ENCODE measurements around the gene FZD10.
A peak's percentile ranks its signal among the peaks of the same experiment; 100 is the strongest.

Gene FZD10, protein sequence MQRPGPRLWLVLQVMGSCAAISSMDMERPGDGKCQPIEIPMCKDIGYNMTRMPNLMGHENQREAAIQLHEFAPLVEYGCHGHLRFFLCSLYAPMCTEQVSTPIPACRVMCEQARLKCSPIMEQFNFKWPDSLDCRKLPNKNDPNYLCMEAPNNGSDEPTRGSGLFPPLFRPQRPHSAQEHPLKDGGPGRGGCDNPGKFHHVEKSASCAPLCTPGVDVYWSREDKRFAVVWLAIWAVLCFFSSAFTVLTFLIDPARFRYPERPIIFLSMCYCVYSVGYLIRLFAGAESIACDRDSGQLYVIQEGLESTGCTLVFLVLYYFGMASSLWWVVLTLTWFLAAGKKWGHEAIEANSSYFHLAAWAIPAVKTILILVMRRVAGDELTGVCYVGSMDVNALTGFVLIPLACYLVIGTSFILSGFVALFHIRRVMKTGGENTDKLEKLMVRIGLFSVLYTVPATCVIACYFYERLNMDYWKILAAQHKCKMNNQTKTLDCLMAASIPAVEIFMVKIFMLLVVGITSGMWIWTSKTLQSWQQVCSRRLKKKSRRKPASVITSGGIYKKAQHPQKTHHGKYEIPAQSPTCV

DNA sequence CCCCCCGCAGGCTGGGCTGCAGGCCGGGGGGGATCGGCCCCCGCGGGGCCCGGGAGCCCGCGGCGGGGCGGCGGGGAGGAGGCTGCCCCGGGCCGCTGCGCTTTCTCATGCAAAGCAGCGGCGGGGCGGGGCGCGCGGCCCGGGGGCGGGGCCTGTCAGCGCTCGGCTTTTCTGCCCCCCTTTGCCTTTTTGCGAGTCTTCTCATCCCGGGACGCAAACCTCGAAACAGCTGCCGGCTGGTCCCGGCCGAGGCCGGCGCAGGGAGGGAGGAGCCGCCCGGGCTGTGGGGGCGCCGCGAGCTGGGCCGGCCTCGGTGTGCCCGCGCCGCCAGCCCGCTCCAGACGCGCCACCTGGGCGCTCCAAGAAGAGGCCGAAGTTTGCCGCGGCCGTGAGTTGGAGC lies at the start of gene FZD10:
Gene FZD10 (plus strand): TSS at position 198 of the 400 bp plus-strand sequence. CDS start 479 bp downstream, outside the sequence.
- peak in 1 of 2 donors; percentile 15 for DNase-seq (ENCODE audit: low read depth in 2 of 2)

DNA sequence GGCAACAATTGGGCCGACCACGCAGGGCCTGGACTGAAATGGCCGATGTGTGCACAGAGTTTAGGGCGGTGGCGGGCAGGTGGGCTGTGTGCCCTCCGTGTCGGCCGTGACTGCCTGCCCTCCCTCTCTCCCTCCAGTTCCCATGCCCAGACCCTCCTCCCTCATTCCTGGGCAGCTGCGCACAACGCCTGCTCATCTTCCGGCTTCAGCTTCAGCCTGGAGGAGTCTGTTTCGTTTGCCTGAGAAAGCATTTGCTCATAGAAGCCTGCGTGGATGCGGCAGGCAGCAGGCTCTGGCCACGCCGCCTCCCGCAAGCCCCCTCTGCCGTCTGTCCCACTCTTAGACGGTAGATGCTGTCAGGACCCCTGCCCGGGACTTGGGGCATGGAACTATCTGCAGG lies 47.3 kb upstream of the FZD10 start:
- no peak for DNase-seq (ENCODE audit: low read depth in 2 of 2)

DNA sequence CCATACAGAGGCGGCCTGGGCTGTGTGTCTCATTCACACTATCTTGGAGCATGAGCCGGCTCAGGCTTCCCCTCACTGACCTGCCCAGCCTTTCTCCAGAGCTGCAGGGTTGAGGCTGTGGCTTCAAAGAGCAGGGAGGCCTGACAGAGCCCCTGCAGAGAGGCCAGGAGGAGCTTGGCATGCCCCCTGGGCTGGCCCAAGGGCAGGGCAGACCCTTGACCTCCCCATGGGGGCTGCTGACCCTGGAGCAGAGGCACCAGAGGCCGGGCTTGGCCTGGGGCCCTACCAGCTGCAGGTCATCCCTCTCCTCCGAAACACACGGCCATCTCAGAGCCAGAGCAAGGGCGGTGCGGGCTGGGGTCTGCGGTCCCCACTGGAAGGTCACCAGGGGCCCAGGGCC lies 46.6 kb upstream of the FZD10 start:
- no peak for DNase-seq (ENCODE audit: low read depth in 2 of 2)

DNA sequence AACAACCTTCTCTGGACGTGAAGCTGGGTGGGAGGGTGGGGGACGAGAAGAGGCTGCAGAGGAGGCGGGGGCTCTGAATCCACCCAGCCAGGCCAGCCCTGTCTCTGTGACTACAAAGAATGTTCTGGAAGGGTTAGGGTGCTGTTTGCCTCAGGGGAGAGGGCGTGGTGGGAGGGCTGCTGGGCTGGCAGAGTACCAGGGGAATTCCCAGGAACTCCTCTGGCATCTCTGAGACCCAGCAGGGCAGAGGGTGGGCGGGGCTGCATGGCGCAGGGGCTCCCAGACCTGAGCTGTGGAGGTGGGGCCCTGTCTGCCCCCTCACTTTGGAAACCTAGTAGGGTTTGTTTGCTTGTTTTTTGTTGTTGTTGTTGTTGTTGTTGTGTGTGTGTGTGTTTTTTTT lies 45.5 kb upstream of the FZD10 start:
- DNase-seq (ENCODE audit: low read depth in 2 of 2) = no peak

DNA sequence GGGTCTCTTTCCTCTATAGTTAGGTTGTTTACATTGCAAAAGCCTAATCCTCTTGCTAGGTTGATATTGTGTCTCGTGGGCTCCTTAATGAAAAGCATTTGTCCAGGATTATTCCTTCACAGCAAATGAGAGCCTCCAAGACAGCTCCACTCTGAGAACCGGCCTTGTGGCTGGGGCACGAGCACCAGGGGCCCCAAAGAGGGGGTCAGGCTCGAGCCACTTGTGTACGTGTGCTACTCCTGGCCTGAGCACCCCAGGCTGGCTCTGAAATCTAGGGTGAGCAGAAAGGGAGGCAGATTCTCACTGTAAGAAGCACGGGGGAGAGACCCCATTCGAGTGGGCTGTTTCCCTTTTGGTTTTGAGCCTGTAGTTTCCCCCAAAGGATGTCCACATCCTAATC lies 45.0 kb upstream of the FZD10 start:
- DNase-seq (ENCODE audit: low read depth in 2 of 2) = no peak

DNA sequence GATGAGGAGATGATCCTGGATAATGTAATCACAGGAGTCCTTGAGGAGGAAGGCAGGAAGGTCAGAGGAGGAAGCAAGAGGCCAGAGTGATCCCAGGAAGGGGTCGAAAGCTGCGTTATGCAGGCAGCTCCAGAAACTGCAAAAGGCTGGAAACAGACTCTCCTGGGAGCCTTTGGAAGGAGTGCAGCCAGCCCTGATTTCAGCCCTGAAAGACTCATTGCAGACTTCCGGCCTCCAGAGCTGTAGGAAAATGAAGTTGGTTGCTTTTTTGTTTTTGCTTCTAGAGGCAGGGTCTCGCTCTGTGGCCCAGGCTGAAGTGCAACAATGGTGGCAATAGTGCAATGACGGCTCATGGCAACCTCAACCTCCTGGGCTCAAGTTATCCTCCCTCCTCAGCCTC lies 44.6 kb upstream of the FZD10 start:
- no peak for DNase-seq (ENCODE audit: low read depth in 2 of 2)

DNA sequence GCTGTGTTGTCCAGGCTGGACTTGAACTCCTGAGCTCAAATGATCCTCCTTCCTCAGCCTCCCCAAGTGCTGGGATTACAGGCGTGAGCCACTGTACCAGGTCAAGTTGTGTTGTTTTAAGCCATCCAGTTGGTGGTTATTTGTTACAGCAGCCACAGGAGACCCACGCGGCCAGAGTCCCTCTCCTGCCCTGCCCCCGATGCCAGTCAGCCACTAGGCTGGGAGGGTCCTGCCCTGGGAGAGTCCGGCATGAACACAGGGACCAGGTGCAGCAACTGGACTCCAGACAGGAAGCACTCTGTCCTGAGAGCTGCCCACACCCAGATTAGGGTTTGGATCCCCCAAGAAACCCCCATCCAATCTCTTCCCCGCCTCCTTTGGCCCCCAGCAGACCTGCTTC lies 44.1 kb upstream of the FZD10 start:
- DNase-seq (ENCODE audit: low read depth in 2 of 2) = no peak

DNA sequence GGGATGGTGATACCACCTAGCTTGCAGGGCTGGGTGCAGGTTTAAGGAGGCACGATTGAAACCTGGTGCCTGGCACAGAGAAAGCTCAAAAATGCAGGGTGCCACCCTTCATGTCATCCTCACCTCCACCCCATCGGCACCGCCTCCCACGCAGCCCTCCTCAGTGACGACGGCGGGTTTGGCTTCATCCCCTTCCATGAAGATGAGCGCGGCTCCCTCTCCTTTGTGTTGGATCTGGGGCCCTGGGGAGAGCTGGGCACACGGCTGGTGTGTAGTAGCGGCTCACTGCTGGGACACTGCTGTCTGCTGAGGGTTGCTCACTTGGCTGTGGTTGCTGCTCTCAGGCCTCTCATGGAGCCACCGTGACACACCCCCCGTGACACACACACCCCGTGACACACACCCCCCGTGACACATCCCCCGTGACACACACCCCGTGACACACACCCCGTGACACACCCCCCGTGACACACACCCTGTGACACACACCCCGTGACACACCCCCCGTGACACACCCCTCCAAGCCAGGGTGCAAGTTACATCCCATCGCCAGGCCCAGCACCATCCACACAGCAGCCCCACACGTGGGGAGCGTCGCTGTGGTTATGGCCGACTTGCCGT lies 42.9 kb upstream of the FZD10 start:
- no peak for DNase-seq (ENCODE audit: low read depth in 2 of 2)

DNA sequence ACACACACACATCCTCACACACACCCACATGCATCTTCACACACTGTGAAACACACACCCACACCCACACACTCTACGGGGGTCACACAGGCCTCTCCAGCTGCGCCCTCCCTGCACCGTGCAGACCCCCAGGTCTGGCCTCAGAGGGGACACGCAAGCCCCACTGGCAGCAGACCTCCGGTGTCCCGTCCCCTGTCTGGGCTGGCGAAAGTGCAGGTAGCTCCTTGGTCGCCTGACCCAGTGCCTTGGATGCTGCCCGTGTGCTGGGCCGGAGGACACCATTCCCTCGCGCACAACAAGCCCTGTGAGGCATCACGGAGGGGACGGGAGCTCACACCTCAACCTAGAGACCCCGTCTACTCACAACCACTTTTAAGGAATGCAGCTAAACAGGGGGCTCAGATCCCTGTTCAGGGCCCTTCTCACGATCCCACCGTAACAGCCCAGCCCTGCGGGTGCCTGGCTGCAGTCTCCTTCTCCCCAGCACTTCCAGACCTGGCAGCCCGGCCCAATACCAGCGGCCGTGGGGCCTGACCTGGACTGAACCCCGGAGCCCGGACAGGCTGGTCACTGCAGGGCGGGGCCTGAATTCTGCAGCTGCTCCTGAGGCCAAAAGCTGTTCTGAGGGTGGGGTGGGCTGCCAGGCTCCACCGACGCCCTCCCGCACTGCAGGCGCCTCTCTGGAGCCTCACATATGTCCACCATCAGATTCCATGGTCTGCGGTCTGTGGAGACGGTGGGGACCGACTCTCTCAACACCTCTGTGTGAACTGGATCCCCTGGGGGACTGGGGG lies 42.1 kb upstream of the FZD10 start:
- no peak for DNase-seq (ENCODE audit: low read depth in 2 of 2)

DNA sequence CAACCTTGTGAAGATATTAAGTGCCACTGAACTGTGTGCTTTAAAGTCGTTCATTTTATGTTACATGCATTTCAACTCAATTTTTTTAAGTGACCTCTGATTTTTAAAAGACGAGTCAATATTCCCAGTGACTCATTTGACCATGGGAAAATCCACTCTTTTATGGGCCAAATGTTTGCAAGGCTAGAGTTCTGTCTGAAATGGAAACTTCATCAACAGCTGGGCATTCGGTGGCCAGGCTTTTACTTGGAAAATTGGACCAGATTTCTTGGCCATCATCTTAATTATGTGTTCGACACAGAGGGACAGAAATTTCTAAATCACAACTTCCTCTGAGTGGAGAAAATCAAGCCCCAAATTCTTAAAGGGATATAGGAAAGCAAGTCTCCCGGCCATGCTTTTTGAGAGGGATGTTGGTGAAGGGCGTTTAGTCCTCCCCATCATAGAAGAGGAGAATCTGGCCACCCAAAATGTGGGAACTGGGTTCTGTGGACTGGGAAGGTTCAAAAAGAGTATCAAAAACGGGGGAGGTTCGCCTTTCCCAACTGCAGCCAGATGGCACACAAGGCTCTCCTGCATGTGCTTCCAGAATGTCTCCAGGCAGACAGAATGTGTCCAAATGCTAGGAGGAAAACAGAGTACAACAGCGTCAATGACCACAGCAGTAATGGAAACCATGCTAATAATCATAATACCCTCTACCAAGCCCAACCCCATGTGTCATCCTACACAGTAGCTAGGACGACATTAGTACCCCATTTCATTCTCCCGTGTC lies 40.9 kb upstream of the FZD10 start:
- DNase-seq (ENCODE audit: low read depth in 2 of 2) = no peak

DNA sequence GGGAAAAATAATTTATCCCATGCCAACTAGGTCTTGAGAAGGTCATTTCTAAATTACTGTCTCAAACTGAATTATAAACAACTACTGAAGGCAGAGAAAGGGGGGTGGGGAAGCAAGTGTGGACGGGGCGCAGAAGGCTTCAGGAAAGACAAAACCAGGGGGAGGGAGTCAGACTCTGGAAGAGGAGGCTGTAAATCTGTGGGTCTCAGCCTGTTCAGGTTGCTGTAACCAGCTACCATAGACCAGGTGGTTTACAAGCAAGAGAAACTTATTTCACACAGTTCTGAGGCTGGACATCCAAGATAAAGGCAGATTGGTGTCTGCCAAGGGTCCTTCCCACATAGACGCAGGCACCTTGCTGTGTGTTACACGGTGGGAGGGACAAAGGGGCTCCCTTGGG lies 39.9 kb upstream of the FZD10 start:
- DNase-seq (ENCODE audit: low read depth in 2 of 2) = no peak

DNA sequence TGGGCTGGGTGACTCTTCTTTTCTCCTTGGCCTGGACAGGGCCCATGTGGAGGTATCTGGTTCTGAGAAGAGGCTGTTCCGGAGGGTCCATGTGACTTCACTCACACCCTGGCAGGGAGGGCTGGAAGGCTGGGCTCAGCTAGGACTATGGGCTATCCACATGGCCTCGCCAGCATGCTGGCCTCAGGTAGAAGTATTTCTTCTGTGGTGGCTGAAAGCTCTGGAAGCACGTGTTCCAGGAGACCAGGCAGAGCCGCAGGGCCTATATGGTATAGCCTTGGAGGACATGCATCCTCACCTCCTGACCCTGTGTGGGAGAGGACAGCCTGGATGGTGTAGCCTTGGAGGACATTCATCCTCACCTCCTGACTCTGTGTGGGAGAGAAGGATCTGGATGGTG lies 38.2 kb upstream of the FZD10 start:
- DNase-seq (ENCODE audit: low read depth in 2 of 2) = no peak

DNA sequence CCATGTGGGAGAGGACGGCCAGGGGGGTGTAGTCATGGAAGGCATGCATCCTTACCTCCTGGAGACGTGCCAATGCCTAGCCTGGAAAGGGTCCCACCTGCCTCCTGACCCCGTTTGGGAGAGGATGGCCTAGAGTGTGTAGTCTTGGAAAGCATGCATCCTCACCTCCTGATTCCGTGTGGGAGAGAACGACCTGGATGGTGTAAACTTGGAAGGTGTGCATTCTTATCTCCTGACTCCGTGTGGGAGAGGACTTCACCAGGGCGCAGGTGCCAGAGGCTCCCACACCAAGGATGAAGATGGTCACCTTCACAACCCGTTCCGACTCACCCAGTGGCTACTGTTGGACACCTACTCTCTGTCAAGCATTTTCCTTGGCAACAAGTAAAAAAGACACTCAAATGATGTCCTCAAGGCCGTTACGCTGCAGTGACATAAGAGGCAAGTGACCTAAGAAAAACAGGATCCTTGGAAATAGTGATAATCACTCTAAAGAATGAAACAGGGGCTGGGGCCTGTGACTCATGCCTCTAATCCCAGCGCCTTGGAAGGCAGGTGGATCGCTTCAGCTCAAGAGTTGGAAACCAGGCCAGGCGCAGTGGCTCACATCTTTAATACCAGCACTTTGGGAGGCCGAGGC lies 37.5 kb upstream of the FZD10 start:
- DNase-seq (ENCODE audit: low read depth in 2 of 2) = no peak

DNA sequence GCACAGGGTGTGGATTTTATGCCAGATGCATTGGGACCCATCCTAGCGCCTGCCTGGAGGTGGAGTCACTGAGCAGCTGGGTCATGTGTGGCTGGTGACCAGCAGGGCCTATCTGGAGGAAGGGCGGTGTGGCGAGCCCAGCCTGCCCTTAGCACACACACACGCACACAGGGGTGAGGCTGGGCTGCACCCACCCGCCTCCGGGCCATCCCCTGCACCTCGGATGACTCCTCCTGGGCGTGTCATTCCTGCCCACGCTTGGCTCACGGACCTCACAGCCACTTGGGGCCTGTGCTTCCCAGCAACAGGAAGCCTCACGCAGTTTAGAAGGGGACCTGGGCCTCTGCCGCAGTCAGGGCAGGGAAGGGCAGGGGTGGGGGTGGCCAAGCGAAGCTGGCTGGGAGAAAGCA lies 36.2 kb upstream of the FZD10 start:
- no peak for DNase-seq (ENCODE audit: low read depth in 2 of 2)

DNA sequence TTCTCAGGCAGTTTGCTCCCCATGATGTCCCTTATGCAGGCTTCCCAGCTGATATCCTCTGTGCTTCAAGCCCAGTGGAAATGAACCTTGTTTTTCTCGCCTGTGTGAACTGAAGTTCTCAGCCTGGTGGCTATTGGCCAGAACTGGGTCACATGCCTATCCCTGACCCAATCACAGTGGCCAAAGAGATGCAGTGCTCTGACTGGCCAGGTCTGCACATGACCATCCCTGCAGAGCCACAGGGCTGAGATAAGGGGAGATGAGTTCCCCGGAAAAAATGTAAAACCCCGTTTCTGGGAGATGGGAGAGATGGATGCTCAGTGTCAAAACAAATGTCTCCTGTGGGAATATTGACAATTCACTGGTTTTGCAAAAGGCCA lies 34.7 kb upstream of the FZD10 start:
- no peak for DNase-seq (ENCODE audit: low read depth in 2 of 2)

DNA sequence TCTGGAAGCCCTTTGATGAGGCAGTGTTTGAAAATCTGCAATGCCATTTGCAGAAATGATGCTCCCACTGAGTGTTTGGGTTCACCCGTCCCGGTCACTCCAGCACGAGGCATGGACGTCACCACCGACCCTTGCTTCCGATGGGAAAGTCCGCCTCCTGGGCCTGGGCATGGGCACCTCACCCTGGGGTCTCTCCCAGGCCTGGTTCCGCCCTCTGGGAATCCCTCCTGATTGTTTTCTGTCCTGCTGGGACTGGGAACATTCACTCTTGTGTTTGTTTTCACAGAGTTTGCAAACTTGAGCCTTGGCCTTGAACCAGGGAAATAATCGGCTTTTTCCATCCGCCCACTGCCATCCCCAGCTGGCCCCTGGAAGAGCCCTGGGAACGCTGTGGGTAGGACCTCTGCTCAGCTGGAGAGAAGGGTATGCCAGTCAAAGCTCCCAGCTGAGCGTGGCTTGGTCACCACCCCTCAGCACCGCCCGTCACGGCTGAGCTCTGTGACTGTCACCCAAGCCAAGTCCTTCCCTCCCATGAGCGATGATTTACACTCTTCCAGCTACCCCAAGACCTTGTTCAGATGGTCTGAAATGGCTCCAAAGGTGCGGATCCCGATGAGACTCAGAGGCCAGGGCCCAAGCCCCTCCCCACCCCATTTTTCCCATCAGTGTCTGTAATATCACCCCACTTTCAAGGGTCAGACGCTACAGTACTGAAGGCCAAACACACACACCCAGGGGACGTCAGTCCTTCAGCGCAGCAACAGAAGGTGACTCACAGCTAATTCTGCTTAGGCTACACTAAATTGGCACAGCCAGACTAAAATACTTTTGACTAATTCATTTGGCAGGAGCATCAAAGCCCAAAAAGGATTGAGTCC lies 34.1 kb upstream of the FZD10 start:
- no peak for DNase-seq (ENCODE audit: low read depth in 2 of 2)

DNA sequence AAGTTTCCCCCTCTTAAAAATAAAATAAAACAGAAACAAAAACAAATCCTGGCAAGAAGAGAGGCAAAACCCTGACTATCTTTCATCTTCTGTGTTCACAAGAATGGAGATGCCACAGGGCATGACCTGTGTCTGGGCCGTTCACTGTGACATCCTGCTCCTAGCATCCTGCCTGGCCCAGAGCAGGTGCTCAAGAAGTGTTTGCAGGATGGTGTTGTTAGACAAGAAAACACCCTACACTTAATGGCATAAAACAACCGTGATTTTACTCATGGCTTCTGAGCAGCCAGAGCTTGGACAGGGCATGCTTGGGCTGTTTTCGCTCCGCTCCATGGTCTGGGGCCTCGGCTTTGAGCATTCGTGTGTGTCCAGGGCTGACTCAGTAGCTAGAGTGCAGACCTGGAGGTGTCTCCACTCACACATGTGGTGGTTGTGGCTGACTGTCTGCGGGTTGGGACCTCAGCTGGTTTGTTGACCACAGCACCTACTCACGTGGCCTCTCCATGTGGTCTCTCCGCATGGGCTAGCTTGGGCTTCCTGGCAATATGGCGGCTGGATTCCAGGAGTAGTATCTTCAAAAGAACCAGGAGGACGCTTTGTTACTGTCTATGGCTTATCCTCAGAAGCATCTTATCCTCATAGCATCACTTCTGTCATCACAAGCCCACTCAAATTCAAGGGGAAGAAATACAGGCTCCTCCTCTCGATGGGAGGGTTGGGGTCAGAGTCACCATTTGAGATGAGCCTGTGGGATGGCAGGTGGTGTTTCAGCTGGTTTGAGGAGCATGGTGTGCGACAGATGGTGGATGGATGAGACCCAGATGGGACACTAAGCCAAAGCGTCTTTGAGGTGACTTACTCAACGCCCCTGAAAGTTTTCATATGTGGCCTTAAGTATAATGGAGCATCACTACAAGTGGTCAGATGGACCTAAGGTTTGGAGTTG lies 33.2 kb upstream of the FZD10 start:
- DNase-seq (ENCODE audit: low read depth in 2 of 2) = no peak

DNA sequence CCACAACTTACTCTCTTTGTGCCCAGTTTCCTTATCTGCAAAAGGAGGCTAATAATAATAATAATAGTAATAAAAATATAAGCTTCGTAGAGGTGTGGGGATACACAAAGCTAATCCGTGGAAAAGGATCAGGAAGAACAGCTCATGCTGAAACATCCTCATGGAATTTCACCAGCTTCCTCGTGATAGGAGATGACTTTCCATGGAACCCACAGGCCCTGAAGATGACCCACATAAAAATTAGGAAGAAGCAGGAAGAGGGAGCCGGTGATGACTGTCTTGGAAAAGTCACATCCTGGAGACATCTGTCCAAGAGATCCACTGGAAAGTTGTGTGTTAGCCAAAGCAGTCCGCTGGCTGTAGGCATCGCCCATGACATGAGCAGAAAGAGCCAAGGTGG lies 31.9 kb upstream of the FZD10 start:
- DNase-seq (ENCODE audit: low read depth in 2 of 2) = no peak

DNA sequence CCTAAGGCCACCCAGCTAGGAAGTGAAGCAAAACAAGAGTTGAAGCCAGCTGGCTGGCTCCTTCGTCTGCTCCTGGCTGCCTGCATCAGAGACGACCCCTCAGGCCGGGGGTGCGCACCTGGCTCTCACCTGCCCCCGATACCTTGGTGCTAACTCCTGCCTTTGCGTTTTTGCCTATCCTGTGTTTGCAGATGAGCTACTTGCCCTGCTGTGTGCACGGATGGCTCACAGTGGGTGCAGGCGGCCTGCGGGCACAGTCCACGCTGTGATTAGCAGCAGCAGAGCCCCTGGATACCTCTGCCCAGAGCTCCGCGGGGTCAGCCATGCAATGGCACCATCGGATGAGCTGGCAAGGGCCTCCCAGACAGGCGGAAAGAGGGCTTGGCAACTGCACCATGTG lies 31.2 kb upstream of the FZD10 start:
- no peak for DNase-seq (ENCODE audit: low read depth in 2 of 2)

Measured in activated CD4-positive, alpha-beta T cell treated with anti-CD3 and anti-CD28 coated beads for 24 hours (primary cell).